ENCODE measurements around the gene TACO1. TPM values are rescaled to one million over a fixed set of nuclear protein-coding genes. Genes with fewer than 3 reads are reported as not detected.

TACO1 gene
- total RNA-seq, 2 donors from 2014 or later = 11.1 to 11.4 TPM

DNA sequence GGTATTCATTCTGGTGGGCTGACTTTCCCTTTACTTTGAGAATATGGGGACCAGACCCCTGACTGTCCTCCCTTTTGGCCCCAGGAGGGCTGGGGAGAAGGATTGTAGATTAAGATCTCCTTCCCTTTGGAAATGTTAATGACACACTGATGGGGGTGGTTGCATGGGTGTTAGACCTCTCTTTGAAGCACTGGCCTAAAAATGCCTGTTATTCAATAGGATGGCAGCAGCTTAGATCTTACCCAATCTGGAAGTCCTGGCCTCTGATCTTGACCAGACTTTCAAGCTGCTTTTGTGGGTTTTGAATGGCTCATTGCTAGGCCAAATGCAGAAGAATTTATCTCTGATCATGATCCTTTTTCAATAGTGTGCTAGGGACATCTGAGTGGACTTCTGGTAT is 47.2 kb downstream of the TACO1 start:
- Histone ChIP-seq H3K27ac (no peak overlapping the region), H3K9me3 (no peaks in the 10 kb centered on the region), H3K27me3 (replicated peaks; ENCODE audit: insufficient read depth) (no peaks in the 10 kb centered on the region), H3K4me3 (no peak overlapping the region), H3K4me1 (ENCODE audit: control insufficient read depth in 1 of 2, low read depth in 2 of 2) (peaks cover 7 to 9% of the 10 kb centered on the region in 2 donors), H3K36me3 (peaks cover 14% of the 10 kb centered on the region)
- TF ChIP-seq, protein P1, sequence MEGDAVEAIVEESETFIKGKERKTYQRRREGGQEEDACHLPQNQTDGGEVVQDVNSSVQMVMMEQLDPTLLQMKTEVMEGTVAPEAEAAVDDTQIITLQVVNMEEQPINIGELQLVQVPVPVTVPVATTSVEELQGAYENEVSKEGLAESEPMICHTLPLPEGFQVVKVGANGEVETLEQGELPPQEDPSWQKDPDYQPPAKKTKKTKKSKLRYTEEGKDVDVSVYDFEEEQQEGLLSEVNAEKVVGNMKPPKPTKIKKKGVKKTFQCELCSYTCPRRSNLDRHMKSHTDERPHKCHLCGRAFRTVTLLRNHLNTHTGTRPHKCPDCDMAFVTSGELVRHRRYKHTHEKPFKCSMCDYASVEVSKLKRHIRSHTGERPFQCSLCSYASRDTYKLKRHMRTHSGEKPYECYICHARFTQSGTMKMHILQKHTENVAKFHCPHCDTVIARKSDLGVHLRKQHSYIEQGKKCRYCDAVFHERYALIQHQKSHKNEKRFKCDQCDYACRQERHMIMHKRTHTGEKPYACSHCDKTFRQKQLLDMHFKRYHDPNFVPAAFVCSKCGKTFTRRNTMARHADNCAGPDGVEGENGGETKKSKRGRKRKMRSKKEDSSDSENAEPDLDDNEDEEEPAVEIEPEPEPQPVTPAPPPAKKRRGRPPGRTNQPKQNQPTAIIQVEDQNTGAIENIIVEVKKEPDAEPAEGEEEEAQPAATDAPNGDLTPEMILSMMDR (IDR thresholded peaks at IDR 0.05) = no peak
- no peak for DNase-seq (ENCODE audit: low spot score)
- ATAC-seq (ENCODE audit: insufficient number of reproducible peaks, low FRiP score, low read depth) = no peak

DNA sequence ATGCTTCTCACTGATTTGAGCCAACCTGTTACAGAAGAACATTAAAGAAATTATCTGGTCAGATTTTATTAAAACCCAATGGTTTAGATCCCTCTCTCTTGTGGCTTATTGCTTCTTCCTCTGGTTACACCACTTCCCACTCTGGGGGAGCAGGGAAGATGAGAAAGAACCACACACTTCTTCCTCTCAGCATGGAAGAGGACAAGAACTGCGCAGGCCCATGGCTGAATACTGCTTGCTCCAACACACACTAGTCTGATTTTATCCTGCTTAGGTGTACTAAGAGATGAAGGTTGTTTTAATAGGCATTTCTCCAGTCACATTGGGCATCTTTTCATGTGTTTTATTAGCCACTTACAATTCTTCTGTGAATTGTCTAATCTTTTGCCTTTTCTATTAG is 49.1 kb downstream of the TACO1 start:
- Histone ChIP-seq H3K36me3 (peaks cover 23% of the 10 kb centered on the region), H3K4me1 (ENCODE audit: control insufficient read depth in 1 of 2, low read depth in 2 of 2) (peaks cover 7 to 9% of the 10 kb centered on the region in 2 donors), H3K4me3 (no peak overlapping the region), H3K9me3 (no peaks in the 10 kb centered on the region), H3K27me3 (replicated peaks; ENCODE audit: insufficient read depth) (no peaks in the 10 kb centered on the region), H3K27ac (no peak overlapping the region)
- DNase-seq (ENCODE audit: low spot score) (no peak), ATAC-seq (ENCODE audit: insufficient number of reproducible peaks, low FRiP score, low read depth) (no peak)
- TF ChIP-seq, protein P1 (IDR thresholded peaks at IDR 0.05) = no peak

DNA sequence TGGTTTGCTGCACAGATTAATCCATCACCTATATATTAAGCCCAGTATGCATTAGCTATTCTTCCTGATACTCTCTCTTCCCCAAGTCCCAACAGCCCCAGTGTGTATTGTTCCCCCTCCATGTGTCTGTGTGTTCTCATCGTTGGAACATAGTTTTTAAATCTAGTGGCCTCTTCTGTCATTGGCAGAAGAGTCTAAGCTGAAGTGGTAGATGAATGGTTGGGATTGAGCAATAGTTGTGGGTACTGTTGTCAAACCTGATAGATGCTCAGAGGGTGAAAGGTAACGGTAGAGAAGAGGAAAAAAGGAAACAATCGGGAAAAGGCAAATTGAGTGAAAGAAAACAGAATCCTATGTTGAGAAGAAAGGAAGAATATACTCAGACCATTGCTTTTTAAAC is 51.4 kb downstream of the TACO1 start:
- Histone ChIP-seq H3K27me3 (replicated peaks; ENCODE audit: insufficient read depth) (no peaks in the 10 kb centered on the region), H3K4me3 (no peak overlapping the region), H3K36me3 (peaks cover 21% of the 10 kb centered on the region), H3K4me1 (ENCODE audit: control insufficient read depth in 1 of 2, low read depth in 2 of 2) (no peaks in the 10 kb centered on the region), H3K27ac (no peak overlapping the region), H3K9me3 (no peaks in the 10 kb centered on the region)
- ATAC-seq (ENCODE audit: insufficient number of reproducible peaks, low FRiP score, low read depth) (no peak), DNase-seq (ENCODE audit: low spot score) (no peak)
- TF ChIP-seq, protein P1 (IDR thresholded peaks at IDR 0.05) = no peak

DNA sequence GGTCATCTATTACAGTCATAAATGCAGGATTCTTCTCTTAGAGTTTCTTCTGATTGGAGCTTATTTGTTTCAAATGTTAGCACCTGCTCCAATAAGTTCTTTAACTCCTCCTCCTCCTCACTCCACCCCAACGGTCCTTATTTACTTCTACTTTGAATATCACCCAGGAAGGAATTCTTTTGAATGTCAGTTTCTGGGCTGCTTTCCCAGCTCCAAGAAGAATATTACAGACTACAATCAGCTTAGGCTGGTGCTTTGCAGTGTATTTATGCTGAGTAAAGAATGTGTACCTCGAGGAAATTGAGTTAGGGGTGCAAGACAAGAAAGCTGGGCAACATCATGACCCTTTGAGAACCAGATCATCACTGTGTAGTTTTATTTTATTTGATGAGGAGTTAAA is 52.4 kb downstream of the TACO1 start:
- H3K4me1 ChIP-seq (ENCODE audit: control insufficient read depth in 1 of 2, low read depth in 2 of 2) = no peaks in the 10 kb centered on the region
- no peak overlapping the region for H3K4me3 ChIP-seq
- ATAC-seq (ENCODE audit: insufficient number of reproducible peaks, low FRiP score, low read depth) = no peak
- H3K36me3 ChIP-seq = peaks cover 20% of the 10 kb centered on the region
- TF ChIP-seq, protein P1 (IDR thresholded peaks at IDR 0.05) = no peak
- H3K27me3 ChIP-seq (replicated peaks; ENCODE audit: insufficient read depth) = no peaks in the 10 kb centered on the region
- H3K9me3 ChIP-seq = no peaks in the 10 kb centered on the region
- no peak for DNase-seq (ENCODE audit: low spot score)
- no peak overlapping the region for H3K27ac ChIP-seq

DNA sequence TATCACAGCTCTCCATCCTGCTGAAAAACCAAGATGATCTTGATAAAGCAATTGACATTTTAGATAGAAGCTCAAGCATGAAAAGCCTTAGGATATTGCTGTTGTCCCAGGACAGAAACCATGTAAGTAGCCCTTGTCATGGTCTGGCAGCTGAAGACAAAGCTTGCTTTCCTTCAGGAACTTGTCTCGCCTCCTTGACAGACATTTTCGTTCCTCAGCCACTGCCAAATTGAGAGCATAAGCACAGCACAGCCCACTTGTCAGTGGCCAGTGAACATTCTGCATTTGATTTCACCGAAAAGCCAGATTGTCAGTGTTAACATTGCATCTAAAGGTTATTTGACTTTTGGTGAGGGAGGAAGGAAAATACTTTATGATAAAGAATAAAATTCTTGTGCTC is 57.1 kb downstream of the TACO1 start:
- no peaks in the 10 kb centered on the region for H3K27me3 ChIP-seq (replicated peaks; ENCODE audit: insufficient read depth)
- no peak for ATAC-seq (ENCODE audit: insufficient number of reproducible peaks, low FRiP score, low read depth)
- no peak overlapping the region for H3K27ac ChIP-seq
- no peaks in the 10 kb centered on the region for H3K9me3 ChIP-seq
- no peak overlapping the region for H3K4me3 ChIP-seq
- peaks cover 27% of the 10 kb centered on the region for H3K36me3 ChIP-seq
- DNase-seq (ENCODE audit: low spot score) = no peak
- TF ChIP-seq, protein P1 (IDR thresholded peaks at IDR 0.05) = no peak
- no peaks in the 10 kb centered on the region for H3K4me1 ChIP-seq (ENCODE audit: control insufficient read depth in 1 of 2, low read depth in 2 of 2)

Other genes with a start within 250 kb of the TACO1 start
- 10 to 100 TPM; 19.0 to 23.7 TPM for gene CYB561, start 154.6 kb upstream of the TACO1 start, total RNA-seq
- gene ACE, start 123.8 kb upstream of the TACO1 start, total RNA-seq = 10 to 100 TPM in 1 of 2 donors, 1 to 10 TPM in 1; 5.4 to 16.5 TPM
- not detected for gene KCNH6, start 77.5 kb upstream of the TACO1 start, total RNA-seq
- 10 to 100 TPM; 29.2 to 29.5 TPM for gene DCAF7, start 50.4 kb upstream of the TACO1 start, total RNA-seq
- 100 to 1,000 TPM in 1 of 2 donors, 10 to 100 TPM in 1; 85.3 to 102 TPM for gene MAP3K3, start 21.5 kb downstream of the TACO1 start, total RNA-seq
- gene LIMD2, start 99.2 kb downstream of the TACO1 start, total RNA-seq = 10 to 100 TPM; 26.2 to 29.6 TPM
- gene STRADA, start 140.9 kb downstream of the TACO1 start, total RNA-seq = 10 to 100 TPM; 40.9 to 62.2 TPM
- gene CCDC47, start 172.7 kb downstream of the TACO1 start, total RNA-seq = 100 to 1,000 TPM in 1 of 2 donors, 10 to 100 TPM in 1; 40.2 to 101 TPM
- gene DDX42, start 173.3 kb downstream of the TACO1 start, total RNA-seq = 100 to 1,000 TPM in 1 of 2 donors, 10 to 100 TPM in 1; 92.9 to 157 TPM
- gene PSMC5, start 226.5 kb downstream of the TACO1 start, total RNA-seq = 10 to 100 TPM; 58.5 to 76.1 TPM
- 10 to 100 TPM; 38.2 to 52.9 TPM for gene FTSJ3, start 226.8 kb downstream of the TACO1 start, total RNA-seq
- 100 to 1,000 TPM in 1 of 2 donors, 10 to 100 TPM in 1; 81.8 to 136 TPM for gene SMARCD2, start 241.8 kb downstream of the TACO1 start, total RNA-seq